ENCODE measurements around the gene MARK2.
A peak's percentile ranks its signal among the peaks of the same experiment; 100 is the strongest.
"Not testable (repeated sequence)": the region's sequence is repeated elsewhere in the genome, so short reads cannot be mapped to it uniquely, and the experiment has no call there.

Gene MARK2

GRCh38 chr11:63850920-63851319 lies 12.0 kb downstream of the MARK2 start:
- no peak for DNase-seq (ENCODE audit: insufficient read length, low spot score)
- no peak for FAIRE-seq

GRCh38 chr11:63851364-63851763 lies 12.5 kb downstream of the MARK2 start:
- FAIRE-seq = no peak
- DNase-seq (ENCODE audit: insufficient read length, low spot score) = no peak

- FAIRE-seq (no peak), DNase-seq (ENCODE audit: insufficient read length, low spot score) (no peak)
These were observed 14.6 kb downstream of the MARK2 start for GRCh38 chr11:63853476-63853875.

GRCh38 chr11:63854696-63855095 lies 15.8 kb downstream of the MARK2 start:
- FAIRE-seq (no peak), DNase-seq (ENCODE audit: insufficient read length, low spot score) (no peak)

GRCh38 chr11:63855975-63856374 lies 17.1 kb downstream of the MARK2 start:
- DNase-seq (ENCODE audit: insufficient read length, low spot score) (no peak), FAIRE-seq (no peak)

- DNase-seq (ENCODE audit: insufficient read length, low spot score) = no peak
- FAIRE-seq = no peak
These were observed 20.0 kb downstream of the MARK2 start for GRCh38 chr11:63858628-63859550.

GRCh38 chr11:63862923-63863322 lies 24.0 kb downstream of the MARK2 start:
- no peak for DNase-seq (ENCODE audit: insufficient read length, low spot score)
- FAIRE-seq = no peak

- FAIRE-seq; DNase-seq (ENCODE audit: insufficient read length, low spot score): not testable (repeated sequence)
These were observed 24.7 kb downstream of the MARK2 start for GRCh38 chr11:63863620-63864019.

- FAIRE-seq = no peak
These were observed 27.3 kb downstream of the MARK2 start for GRCh38 chr11:63866211-63866610.

GRCh38 chr11:63867511-63867910 lies 28.6 kb downstream of the MARK2 start:
- FAIRE-seq (no peak), DNase-seq (ENCODE audit: insufficient read length, low spot score) (no peak)

More at GRCh38 chr11:63866211-63866610, 27.3 kb downstream of the MARK2 start:
- DNase-seq (ENCODE audit: insufficient read length, low spot score) = no peak

- DNase-seq (ENCODE audit: insufficient read length, low spot score) = no peak
These were observed 29.6 kb downstream of the MARK2 start for GRCh38 chr11:63868399-63869064.

GRCh38 chr11:63869171-63869591 lies 30.3 kb downstream of the MARK2 start:
- DNase-seq (ENCODE audit: insufficient read length, low spot score) = no peak
- no peak for FAIRE-seq

More at GRCh38 chr11:63868399-63869064, 29.6 kb downstream of the MARK2 start:
- no peak for FAIRE-seq

- FAIRE-seq = no peak
- no peak for DNase-seq (ENCODE audit: insufficient read length, low spot score)
These were observed 30.8 kb downstream of the MARK2 start for GRCh38 chr11:63869683-63870082.

- FAIRE-seq (no peak), DNase-seq (ENCODE audit: insufficient read length, low spot score) (no peak)
These were observed 31.6 kb downstream of the MARK2 start for GRCh38 chr11:63870351-63871140.

GRCh38 chr11:63871962-63872799 lies 33.3 kb downstream of the MARK2 start:
- FAIRE-seq = no peak
- DNase-seq (ENCODE audit: insufficient read length, low spot score) = peak; percentile 87

- DNase-seq (ENCODE audit: insufficient read length, low spot score) = no peak
- FAIRE-seq = no peak
These were observed 33.9 kb downstream of the MARK2 start for GRCh38 chr11:63872800-63873197.

- FAIRE-seq (no peak), DNase-seq (ENCODE audit: insufficient read length, low spot score) (no peak)
These were observed 34.4 kb downstream of the MARK2 start for GRCh38 chr11:63873311-63873710.

- no peak for FAIRE-seq
- no peak for DNase-seq (ENCODE audit: insufficient read length, low spot score)
These were observed 35.6 kb downstream of the MARK2 start for GRCh38 chr11:63874511-63874910.

GRCh38 chr11:63875506-63876065 lies 36.7 kb downstream of the MARK2 start:
- no peak for FAIRE-seq

GRCh38 chr11:63876616-63877015 lies 37.7 kb downstream of the MARK2 start:
- FAIRE-seq (no peak), DNase-seq (ENCODE audit: insufficient read length, low spot score) (no peak)

More at GRCh38 chr11:63875506-63876065, 36.7 kb downstream of the MARK2 start:
- DNase-seq (ENCODE audit: insufficient read length, low spot score) = no peak
